Measurements from ENCODE around the gene TTC3. TPM values are rescaled to one million over a fixed set of nuclear protein-coding genes. Genes with fewer than 3 reads are reported as not detected.

TTC3 gene
- total RNA-seq, 2 donors from 2014 or later = 184 to 273 TPM

DNA sequence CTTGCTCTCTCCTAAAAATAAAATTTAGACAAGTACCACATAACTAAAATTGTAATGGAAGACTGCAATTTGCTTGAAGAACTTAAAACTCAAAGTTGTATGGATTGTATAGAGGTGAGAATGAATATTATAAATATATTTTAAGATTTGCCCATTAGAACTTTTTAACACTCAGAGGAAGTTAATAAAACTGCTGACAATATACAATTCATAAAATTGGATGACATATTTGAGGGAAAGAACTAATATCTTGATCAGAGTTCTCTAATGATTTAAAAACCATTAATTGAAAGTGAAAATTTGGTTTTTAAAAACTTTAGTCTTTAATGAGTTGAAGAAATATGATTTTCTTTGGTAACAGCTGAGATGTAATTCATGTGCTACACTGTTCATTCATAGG is 20.9 kb downstream of the TTC3 start:
- Histone ChIP-seq H3K36me3 (ENCODE audit: control insufficient read depth, insufficient read depth, low read length) (peaks cover 86% of the 10 kb centered on the region), H3K9me3 (ENCODE audit: control insufficient read depth, low read length) (no peaks in the 10 kb centered on the region), H3K4me1 (ENCODE audit: control insufficient read depth, insufficient read depth, low read length) (no peaks in the 10 kb centered on the region), H3K27me3 (ENCODE audit: control insufficient read depth, insufficient read depth, low read length, poor library complexity, severe bottlenecking) (no peaks in the 10 kb centered on the region), H3K4me3 (ENCODE audit: low read length) (no peak overlapping the region), H3K27ac (ENCODE audit: low read depth, low read length) (no peak overlapping the region), H3K9ac (ENCODE audit: extremely low read depth, low read length, poor library complexity, severe bottlenecking) (no peak overlapping the region)
- no peak for DNase-seq
- H3K9me3 Mint-ChIP-seq = no peaks in the 10 kb centered on the region
- H3K27me3 Mint-ChIP-seq (ENCODE audit: insufficient read depth) = no peaks in the 10 kb centered on the region
- no peak for TF ChIP-seq CTCF (conservative IDR thresholded peaks at IDR 0.05)
- no peak overlapping the region for H3K4me3 Mint-ChIP-seq
- H3K36me3 Mint-ChIP-seq (ENCODE audit: low read depth) = peaks cover 49% of the 10 kb centered on the region
- peaks cover 6% of the 10 kb centered on the region for H3K4me1 Mint-ChIP-seq
- H3K27ac Mint-ChIP-seq = no peak overlapping the region

- DNase-seq = no peak
- Mint-ChIP-seq H3K27me3 (ENCODE audit: insufficient read depth) (no peaks in the 10 kb centered on the region), H3K9me3 (no peaks in the 10 kb centered on the region), H3K4me1 (peaks cover 6% of the 10 kb centered on the region), H3K36me3 (ENCODE audit: low read depth) (peaks cover 52% of the 10 kb centered on the region), H3K4me3 (no peak overlapping the region), H3K27ac (no peak overlapping the region)
- no peak for TF ChIP-seq CTCF (conservative IDR thresholded peaks at IDR 0.05)
- Histone ChIP-seq H3K27ac (ENCODE audit: low read depth, low read length) (no peak overlapping the region), H3K9me3 (ENCODE audit: control insufficient read depth, low read length) (no peaks in the 10 kb centered on the region), H3K4me3 (ENCODE audit: low read length) (no peak overlapping the region), H3K4me1 (ENCODE audit: control insufficient read depth, insufficient read depth, low read length) (no peaks in the 10 kb centered on the region), H3K27me3 (ENCODE audit: control insufficient read depth, insufficient read depth, low read length, poor library complexity, severe bottlenecking) (no peaks in the 10 kb centered on the region), H3K36me3 (ENCODE audit: control insufficient read depth, insufficient read depth, low read length) (peaks cover 86% of the 10 kb centered on the region), H3K9ac (ENCODE audit: extremely low read depth, low read length, poor library complexity, severe bottlenecking) (no peak overlapping the region)
- WGBS, 2 experiments (ENCODE audit: insufficient coverage in 1 of 2, insufficient read length in 1 of 2) = 94 to 100% methylated on average over 1 to 3 of the region's 4 CpGs
Observed at GRCh38 chr21:37095821-37096220, 22.8 kb downstream of the TTC3 start.

GRCh38 chr21:37098751-37099150 is 25.7 kb downstream of the TTC3 start:
- no peak overlapping the region for H3K4me3 Mint-ChIP-seq
- H3K27me3 Mint-ChIP-seq (ENCODE audit: insufficient read depth) = no peaks in the 10 kb centered on the region
- H3K4me3 ChIP-seq (ENCODE audit: low read length) = no peak overlapping the region
- H3K27me3 ChIP-seq (ENCODE audit: control insufficient read depth, insufficient read depth, low read length, poor library complexity, severe bottlenecking) = no peaks in the 10 kb centered on the region
- H3K27ac ChIP-seq (ENCODE audit: low read depth, low read length) = no peak overlapping the region
- no peak overlapping the region for H3K27ac Mint-ChIP-seq
- 94 to 100% methylated on average over 2 of the region's 2 CpGs for WGBS, 2 experiments (ENCODE audit: insufficient coverage in 1 of 2, insufficient read length in 1 of 2)
- H3K4me1 Mint-ChIP-seq = peaks cover 6% of the 10 kb centered on the region
- no peaks in the 10 kb centered on the region for H3K4me1 ChIP-seq (ENCODE audit: control insufficient read depth, insufficient read depth, low read length)
- no peaks in the 10 kb centered on the region for H3K9me3 Mint-ChIP-seq
- H3K36me3 Mint-ChIP-seq (ENCODE audit: low read depth) = peaks cover 50% of the 10 kb centered on the region
- DNase-seq = no peak
- H3K9me3 ChIP-seq (ENCODE audit: control insufficient read depth, low read length) = peaks cover 3% of the 10 kb centered on the region
- TF ChIP-seq CTCF (conservative IDR thresholded peaks at IDR 0.05) = no peak
- H3K9ac ChIP-seq (ENCODE audit: extremely low read depth, low read length, poor library complexity, severe bottlenecking) = no peak overlapping the region
- peaks cover 87% of the 10 kb centered on the region for H3K36me3 ChIP-seq (ENCODE audit: control insufficient read depth, insufficient read depth, low read length)
